ENCODE measurements around the gene FGFR2.
"Not testable (repeated sequence)": the region's sequence is repeated elsewhere in the genome, so short reads cannot be mapped to it uniquely, and the experiment has no call there.

FGFR2 gene

GRCh38 chr10:121559326-121560026 lies 38.8 kb downstream of the FGFR2 start:
- no peak for TF ChIP-seq CTCF (IDR thresholded peaks at IDR 0.05; ENCODE audit: low read depth, low read length)
- H3K4me3 ChIP-seq (ENCODE audit: low read depth, low read length), result no peak overlapping the region

- TF ChIP-seq CTCF (IDR thresholded peaks at IDR 0.05; ENCODE audit: low read depth, low read length), result no peak
- H3K4me3 ChIP-seq (ENCODE audit: low read depth, low read length), result no peak overlapping the region
Observed at GRCh38 chr10:121558238-121558637, 40.0 kb downstream of the FGFR2 start.

- no peak for TF ChIP-seq CTCF (IDR thresholded peaks at IDR 0.05; ENCODE audit: low read depth, low read length)
- no peak overlapping the region for H3K4me3 ChIP-seq (ENCODE audit: low read depth, low read length)
Observed at GRCh38 chr10:121556918-121557573, 41.2 kb downstream of the FGFR2 start.

- no peak overlapping the region for H3K4me3 ChIP-seq (ENCODE audit: low read depth, low read length)
- no peak for TF ChIP-seq CTCF (IDR thresholded peaks at IDR 0.05; ENCODE audit: low read depth, low read length)
Observed at GRCh38 chr10:121556455-121556854, 41.8 kb downstream of the FGFR2 start.

GRCh38 chr10:121554916-121555315 lies 43.3 kb downstream of the FGFR2 start:
- H3K4me3 ChIP-seq (ENCODE audit: low read depth, low read length), result not testable (repeated sequence)

- no peak for TF ChIP-seq CTCF (IDR thresholded peaks at IDR 0.05; ENCODE audit: low read depth, low read length)
- no peak overlapping the region for H3K4me3 ChIP-seq (ENCODE audit: low read depth, low read length)
Observed at GRCh38 chr10:121553511-121554264, 44.6 kb downstream of the FGFR2 start.

- no peak for TF ChIP-seq CTCF (IDR thresholded peaks at IDR 0.05; ENCODE audit: low read depth, low read length)
- H3K4me3 ChIP-seq (ENCODE audit: low read depth, low read length), result no peak overlapping the region
Observed at GRCh38 chr10:121552746-121553145, 45.5 kb downstream of the FGFR2 start.
